NCI-H1417 (cell line): Measurements from ENCODE around the gene NAPEPLD.
"Not testable (repeated sequence)": the region's sequence is repeated elsewhere in the genome, so short reads cannot be mapped to it uniquely, and the experiment has no call there.

Source experiments
- DNase-seq, 3 experiments: peaks; one replicate each; lab custom pipeline; 2025; lab: John Stamatoyannopoulos, UW

The NAPEPLD gene

DNA sequence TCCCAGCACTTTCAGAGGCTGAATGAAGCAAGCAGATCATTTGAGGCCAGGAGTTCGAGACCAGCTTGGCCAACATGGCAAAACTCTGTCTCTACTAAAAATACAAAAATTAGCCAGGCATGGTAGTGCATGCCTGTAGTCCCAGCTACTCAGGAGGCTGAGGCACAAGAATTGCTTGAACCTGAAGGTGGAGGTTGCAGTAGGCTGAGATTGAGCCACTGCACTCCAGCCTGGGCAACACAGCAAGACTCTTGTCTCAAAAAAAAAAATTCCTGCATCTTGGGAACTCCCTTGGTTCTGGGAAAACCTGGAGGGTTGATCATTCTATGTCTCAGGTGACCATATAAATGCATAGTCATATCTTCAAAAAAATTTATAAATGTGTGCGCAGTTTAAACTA lies 4.1 kb downstream of the NAPEPLD start:
- not testable (repeated sequence) for DNase-seq

DNA sequence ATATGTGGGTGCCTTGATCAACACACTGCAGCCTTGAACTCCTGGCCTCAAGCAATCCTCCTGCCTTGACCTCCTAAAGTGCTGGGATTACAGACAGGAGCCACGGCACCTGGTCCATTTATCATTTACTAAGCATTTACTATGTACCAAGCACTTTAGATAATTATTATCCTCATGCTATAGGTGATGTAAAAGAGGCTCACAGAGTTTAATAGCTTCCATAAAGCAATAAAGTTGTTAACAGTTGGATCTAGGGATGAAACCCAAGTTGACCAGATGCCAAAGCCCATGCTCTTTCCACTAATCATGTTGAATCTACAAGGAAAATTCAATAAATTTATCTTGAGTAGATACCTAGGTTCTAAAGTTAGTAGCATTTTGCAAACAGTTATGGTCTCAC lies 5.0 kb downstream of the NAPEPLD start:
- DNase-seq: no peak

DNA sequence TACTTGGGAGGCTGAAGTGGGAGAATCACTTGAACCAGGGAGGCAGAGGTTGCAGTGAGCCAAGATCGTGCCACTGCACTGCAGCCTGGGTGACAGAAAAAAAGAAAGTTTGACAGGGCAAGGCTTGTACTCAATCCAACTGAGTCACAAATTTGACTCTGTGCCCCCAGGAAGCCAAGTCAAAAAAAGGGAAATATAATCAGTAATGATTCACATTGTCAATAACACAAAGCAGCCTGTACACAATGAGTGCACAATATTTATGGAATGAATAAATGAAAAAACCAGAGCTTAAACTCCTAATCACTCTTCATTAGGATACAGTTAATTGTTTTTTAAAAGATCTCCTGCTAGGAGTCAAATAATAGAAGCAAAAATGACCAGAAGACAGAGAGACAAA lies 6.4 kb downstream of the NAPEPLD start:
- no peak for DNase-seq

DNA sequence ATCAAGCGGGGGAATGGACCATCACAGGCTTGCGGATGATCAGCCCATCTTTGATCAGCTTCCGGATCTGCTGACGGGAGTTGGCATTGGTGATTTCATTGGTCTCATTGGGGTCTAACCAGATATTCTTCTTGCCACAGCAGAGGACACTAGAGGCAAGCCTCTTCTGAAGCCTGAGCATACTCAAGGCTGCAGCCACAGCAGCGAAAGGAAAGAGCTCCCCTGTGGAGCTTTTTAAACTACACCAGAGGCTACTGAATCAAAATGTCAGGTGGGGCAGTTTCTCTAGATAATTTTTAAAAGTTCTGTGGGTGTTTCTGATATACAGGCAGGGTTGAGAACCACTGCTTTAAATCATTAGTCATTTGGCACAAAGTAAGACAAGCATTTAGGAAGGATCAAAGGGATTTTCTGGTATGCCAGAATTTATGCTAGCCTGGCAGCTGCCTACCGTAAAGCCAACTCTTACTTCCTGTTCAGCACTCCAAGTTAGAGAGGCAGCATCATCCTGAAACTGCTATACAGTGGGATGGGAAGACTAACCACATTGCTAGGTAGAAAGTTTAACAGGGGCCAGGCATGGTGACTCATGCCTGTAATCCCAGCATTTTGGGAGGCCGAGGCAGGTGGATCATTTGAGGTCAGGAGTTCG lies 7.0 kb downstream of the NAPEPLD start:
- no peak for DNase-seq

GRCh38 chr7:103140685-103141084 lies 8.2 kb downstream of the NAPEPLD start:
- DNase-seq: no peak

- DNase-seq: no peak
Observed at GRCh38 chr7:103140061-103140460, 8.8 kb downstream of the NAPEPLD start.

DNA sequence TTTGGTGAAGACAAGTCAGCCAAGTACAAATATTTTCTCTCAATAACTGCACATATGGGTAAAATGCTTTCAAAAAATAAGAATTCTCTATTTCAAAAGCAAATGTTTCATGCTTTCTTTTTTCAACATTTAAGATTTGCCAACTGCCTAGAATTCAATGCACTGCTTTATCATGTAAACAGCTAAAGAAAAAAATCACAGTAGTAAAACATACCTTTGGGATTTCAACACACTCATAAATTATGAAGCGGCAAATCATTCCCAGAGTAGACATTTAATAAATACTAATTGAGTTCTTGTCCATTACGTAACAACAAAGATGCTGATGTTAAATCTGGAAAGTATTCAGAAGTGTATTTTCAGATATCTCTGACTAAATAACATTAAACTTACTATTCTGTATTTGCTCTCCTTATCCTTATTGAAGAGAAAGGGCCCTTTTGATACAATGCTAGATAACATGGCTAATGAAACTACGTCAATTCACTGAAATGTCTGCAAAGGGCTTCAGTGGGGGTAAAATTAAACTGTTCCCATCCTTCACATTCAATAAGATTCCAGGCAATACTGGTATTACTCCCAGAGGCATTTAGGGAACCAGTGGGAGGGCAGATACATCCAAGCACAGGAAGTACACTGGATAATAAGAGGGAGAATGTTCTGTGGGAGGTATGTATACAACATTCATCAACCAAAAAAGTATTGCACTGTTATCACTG lies 13.9 kb downstream of the NAPEPLD start:
- peak in 1 of 3 experiments; percentile 7 for DNase-seq

DNA sequence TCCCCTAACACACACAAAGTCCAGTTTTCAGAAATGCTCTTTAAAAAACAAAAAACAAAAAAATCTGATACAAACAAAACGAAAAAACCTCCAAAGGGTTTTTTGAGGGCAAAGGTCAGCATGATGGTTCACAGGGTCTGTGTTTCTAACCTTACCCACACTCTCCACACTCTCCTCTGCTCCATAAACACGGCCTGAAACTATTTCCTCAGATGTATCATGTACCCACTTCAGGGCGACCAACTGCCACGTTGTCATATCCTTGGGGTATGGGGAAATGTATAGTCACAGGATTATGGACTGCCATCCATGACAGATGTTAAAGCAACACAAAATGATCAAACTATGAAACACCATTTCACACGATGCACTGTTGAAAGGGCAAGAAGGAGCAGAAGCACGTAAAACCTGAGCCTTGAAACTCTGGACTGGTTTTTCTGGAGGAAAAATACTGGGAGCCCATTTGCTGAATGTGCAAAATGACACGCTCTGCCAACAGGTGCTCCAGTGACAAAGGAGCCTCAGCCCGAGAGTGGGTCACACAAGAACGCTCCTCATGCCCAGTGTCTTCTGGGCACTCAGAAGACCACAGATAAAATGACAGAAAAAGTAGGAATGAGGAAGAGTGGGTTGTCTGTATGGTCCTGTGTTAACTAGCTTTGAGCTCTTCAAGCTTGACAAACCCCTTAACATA lies 15.8 kb downstream of the NAPEPLD start:
- DNase-seq: peak in 1 of 3 experiments; percentile 41

GRCh38 chr7:103130901-103131624 lies 17.8 kb downstream of the NAPEPLD start:
- DNase-seq: no peak

DNA sequence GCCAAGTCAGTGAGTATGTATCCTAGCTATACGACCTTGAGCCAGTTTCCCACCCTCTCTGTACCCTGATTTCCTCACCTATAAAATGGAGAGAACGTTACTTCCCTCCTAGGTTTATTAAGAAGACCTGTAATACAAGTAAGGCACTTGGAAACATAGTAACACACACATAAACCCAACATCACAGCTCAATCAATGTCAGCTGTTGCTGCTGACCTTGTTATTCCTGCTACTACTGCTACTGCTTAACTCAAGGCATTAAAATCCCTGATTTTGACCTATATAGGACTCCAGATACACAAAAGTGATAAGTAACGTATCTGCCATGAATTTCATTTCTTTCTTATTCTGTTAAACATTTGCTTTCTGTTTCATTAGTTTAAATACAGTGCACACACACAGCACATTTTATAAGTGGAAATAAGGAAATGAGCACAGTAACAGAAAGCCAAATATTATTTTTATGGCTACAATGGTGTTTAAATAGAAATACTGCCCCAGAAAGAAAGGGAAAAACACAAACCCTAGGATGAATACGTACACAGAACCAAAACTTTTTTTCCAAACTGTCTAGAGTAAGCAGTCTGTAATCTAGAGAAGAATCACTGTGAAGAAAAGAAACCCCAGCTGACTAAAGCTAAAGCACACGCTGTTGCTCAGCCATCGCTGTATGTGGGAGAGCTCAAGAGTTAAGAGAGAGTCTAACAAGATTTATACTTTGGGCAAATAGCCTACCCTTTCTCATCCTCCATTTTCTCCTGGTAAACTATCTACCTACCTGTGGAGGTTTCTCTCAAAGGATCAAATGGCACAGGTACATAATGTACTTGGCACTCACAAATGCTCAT lies 19.0 kb downstream of the NAPEPLD start:
- no peak for DNase-seq

GRCh38 chr7:103127006-103127405 lies 21.9 kb downstream of the NAPEPLD start:
- no peak for DNase-seq

DNA sequence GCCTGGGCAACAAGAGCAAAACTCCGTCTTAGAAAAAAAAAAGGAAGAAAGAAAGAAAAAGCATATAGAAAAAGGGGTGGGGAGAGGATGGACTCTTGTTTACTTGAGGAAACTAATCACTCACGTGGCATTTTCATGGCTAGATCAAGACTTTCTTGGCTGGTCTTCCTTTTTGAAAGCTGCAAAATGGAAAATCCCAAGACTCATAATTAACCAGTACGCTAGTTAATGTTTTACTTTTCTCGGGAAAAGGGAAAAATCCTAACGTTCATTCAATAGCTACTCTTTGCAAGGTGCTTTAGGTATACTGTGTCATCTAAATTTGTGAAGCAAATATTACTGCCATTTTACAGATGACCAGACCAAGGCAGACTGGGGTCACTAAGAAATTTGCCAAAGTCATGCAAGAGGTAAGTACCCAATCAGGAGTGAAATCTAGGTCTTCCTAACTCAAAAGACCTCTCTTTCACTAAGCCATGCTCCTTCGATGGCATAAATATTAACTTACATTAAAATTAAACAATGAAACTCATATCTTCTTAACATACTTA lies 24.4 kb downstream of the NAPEPLD start:
- DNase-seq: no peak

DNA sequence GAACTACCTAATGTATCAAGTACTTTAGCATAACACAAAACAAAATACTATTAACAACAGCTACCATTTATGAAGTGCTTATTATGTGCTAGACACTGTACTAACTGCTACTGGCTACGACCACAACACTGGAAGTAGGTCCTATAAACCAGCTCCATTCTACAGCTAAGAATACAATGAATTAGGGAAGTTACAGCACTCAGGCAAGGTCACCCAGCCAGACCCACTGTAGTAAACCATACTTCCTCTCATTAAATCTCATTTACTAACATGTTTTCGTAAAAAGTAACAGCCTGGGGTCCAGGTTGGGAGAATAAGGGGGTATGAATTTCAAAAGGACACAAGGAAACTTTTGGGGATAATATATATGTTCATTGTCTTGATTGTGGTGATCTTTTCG lies 25.4 kb downstream of the NAPEPLD start:
- DNase-seq: no peak

DNA sequence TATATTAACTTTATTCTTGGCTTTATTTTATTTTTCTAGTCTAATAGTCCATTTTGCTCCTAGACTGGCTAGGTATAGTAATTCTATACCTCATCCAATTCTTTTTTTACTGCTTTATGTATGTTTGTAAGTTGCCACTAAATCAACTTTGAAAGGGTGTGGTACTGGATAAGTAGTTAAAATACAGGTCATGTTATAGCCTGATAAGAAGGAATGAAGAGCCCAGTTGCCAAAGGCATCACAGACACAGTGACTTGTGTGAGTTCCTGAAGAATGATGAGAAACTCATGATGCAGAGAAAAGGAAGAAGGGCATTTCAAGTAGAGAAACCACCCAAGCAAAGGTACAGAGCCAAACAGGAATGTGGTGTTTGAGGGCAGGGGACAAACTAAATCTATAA lies 27.3 kb downstream of the NAPEPLD start:
- no peak for DNase-seq

- DNase-seq: no peak
Observed at GRCh38 chr7:103120362-103120761, 28.5 kb downstream of the NAPEPLD start.

DNA sequence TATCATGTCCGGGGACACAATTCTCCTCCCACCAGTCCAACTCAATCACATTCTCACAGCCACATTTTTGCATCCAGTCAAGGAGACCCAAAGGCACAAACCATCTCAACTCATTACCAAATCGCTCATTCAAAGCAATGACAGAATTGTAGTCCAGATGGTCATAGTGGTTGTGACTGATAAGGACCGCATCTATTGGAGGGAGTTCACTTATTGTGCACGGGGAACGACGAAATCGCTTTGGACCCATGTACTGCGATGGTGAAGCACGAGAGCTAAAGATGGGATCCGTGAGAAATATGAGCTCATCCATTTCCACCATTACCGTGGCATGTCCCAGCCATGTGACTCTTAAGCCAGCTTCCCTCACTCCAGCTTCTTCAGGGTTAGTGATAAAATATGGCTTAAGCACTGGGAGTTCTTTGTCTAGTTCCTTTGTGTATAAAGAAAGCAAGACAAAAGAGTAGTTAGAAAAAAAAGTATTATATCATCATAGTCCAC lies 29.1 kb downstream of the NAPEPLD start:
- no peak for DNase-seq

DNA sequence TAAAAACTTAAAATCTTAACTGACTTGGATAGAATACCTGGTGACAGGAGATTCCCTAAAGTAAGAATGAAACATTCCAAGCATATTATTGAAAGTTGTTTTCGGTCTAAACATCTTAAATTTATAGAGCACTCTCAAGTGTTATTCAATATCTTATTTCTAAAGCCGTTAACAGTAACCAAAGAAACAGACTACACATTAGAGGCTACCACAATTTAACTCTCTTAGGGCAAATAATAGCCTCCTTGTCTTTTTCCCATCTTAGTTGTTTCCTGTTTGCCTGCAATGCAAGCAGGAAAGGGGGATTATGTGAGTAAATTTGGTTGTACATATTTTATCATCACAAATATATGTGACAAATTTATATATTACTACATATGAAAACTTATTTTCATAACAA lies 31.4 kb downstream of the NAPEPLD start:
- DNase-seq: no peak

- no peak for DNase-seq
Observed at GRCh38 chr7:103116991-103117390, 31.9 kb downstream of the NAPEPLD start.

DNA sequence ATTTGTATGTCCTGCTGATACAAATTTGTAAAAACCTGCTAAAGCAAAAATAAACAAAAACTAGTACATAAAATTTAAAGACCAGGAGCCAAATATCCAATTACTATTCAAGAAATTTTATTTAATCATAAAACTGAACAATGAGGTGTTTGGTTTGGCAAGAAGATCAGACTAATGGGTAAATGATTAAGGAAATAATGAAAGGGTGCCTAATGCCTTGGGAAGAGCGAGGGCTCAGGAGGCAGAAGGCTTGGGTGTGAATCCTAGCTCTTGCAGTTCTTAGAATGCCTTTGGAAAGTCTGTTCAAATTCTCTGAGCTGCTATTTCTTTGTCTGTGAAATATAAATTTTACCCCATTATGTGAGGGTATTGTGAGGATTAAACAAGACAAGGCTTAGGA lies 32.4 kb downstream of the NAPEPLD start:
- DNase-seq: no peak

DNA sequence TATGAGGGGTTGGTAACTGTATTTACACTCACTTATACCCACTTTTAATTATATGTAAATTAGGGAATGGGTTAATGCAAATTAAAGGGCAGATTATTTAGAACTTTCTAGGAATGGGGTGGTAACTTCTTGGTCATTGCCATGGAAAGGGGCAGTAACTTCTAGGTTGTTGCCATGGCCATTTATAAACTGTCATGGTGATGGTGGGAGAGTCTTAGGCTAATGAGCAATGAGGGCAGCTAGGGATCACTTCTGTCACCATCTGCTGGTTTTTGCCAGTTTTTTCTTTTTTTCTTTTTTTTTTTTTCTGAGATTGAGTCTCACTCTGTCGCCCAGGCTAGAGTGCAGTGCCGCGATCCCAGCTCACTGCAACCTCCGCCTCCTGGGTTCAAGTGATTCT lies 33.1 kb downstream of the NAPEPLD start:
- no peak for DNase-seq

DNA sequence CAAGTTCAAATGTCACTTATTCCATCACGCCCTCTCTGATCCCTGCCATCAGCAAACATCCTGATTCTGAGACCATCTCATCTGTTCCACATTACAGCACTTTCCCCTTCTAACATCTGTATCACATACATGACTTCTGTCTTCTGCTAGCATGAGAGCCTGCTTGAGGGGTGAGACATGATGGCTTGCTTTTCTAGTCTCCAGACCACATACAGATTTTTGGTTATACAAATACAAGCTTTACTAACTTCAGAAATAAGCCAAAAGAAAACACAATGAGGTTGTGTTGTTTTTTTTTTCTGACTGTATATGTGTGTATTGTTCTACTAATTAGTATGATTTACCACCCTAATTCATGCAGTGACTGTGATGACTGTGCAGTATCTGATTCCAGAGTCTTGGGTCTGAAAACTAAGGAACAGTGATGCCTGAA lies 34.3 kb downstream of the NAPEPLD start:
- no peak for DNase-seq
